Neural progenitor cell (in vitro differentiated cells): ENCODE results near the gene AUTS2.

Experiments used
- CTCF ChIP-seq: fragments of 200-600 bp; sonication (generic); IDR thresholded peaks from 2 replicates; pipeline ENCODE4 v1.5.1; 2017; ENCODE audit warnings: antibody characterized with exemption, mild to moderate bottlenecking
- EZH2 ChIP-seq: fragments of 200-600 bp; sonication (generic); IDR thresholded peaks from 2 replicates; pipeline ENCODE4 v1.6.1; 2017; ENCODE audit warnings: antibody characterized with exemption, mild to moderate bottlenecking, moderate library complexity
- EZH2phosphoT487 ChIP-seq: fragments of 200-600 bp; sonication (generic); IDR thresholded peaks from 2 replicates; pipeline ENCODE4 v1.6.1; 2017; ENCODE audit warnings: antibody characterized with exemption

GRCh38 chr7:70700055-70700940 is 1102.0 kb downstream of the AUTS2 start:
- TF ChIP-seq CTCF (no peak), EZH2phosphoT487 (peak; percentile 58), EZH2 (no peak)
